Activated CD4-positive, alpha-beta T cell treated with anti-CD3 and anti-CD28 coated beads for 4 hours (primary cell): ENCODE measurements around the gene MCM5.
"Not testable (repeated sequence)": the region's sequence is repeated elsewhere in the genome, so short reads cannot be mapped to it uniquely, and the experiment has no call there.

Experiments used
- DNase-seq, 2 donors: peaks; one replicate each; pipeline ENCODE4 v3.0.0-alpha.2; 2020

The MCM5 gene

DNA sequence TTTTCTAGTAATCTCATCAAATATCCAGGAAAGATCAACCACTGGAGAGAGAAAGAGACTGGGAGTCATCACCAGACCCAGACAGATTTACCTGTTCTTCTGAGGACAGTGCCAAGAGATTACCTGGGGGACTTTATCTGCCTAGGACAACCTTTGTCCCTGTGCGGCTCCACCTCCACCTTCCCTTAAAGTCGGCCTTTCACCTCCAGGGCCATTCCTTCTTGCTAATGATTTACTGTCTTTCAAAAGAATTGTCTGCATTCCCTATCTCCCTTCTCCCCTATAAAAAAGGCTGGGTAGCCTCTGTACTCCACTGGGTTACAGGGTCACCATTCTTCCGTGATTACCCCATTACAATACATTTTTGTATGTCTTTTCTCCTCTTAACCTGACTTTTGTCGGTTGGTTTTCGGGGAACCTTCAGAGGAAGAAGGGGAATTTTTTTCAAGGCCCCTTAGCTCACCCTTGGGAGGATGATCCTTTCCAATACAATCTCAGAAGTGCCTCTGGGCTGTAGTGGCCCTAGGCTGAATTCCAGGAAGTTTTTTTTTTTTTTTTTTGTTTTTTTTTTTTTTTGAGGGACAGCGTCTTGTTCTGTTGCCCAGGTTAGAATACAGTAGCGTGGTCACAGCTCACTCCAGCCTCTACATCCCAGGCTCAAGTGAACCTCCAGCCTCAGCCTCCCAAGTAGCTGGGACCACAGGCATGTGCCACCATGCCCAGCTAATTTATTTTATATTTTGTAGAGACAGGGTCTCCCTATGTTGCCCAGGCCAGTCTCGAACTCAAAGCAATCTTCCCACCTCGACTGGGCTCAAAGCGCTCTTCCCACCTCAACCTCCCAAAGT lies 20.6 kb upstream of the MCM5 start:
- no peak for DNase-seq

DNA sequence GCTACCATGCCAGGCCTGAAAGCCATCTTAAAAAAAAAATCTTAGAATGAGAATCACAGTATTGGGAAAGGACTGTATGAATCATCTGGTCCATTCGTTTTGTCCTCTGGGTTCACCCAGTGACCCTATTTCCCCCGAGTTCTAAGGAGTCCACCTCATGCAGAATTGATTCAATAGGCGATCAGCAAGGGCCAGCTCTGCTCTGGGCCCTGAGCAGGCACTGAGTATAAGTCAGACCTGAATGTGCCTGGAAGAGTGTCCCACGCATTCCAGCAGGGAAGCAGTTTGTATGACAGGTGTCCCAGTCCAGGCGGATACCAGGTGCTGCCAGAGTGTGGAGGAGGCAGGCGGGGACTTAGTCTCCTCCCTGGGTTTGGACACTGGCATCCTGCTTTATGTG lies 19.9 kb upstream of the MCM5 start:
- no peak for DNase-seq

DNA sequence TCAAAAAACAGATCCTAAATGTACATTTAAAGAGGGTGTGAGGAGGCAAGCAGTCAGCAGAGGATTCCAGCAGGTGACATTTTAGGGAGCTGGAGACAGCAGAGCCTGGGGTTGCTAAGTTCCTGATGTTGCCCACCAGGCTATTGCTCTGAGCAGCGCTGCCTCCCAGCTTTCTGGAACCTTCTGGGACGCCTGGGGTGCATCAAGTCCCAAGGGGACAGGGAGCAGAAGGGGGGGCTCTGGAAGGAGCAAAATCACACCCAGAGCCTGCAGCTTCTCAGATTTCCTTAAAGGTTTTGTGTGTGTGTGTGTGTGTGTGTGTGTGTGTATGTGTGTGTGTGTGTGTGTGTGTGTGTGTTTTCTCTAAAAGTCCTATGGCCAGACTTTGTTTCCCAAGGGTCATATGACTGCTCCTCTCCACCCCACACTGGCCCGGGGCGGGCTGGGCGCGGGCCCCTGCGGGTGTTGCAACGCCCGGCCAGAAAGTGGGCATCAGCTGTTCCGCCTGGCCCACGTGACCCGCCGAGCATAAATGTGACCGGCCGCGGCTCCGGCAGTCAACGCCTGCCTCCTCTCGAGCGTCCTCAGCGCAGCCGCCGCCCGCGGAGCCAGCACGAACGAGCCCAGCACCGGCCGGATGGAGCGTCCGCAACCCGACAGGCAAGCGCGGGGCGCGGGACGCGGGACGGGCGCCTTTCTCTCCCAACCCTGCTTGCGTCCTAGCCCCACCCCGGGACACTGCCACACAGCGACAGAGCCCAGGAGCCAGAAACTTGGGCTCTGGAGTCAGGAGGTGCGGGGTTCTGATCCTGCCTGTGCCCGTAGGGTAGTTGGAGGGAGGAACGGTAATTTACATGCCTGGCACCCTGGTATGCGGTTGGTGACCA lies 19.2 kb upstream of the MCM5 start, which contains the start of gene HMOX1:
Gene HMOX1, plus strand, starts transcription at position 560 of the 887 bp plus-strand sequence. Its CDS starts 78 bp downstream, at position 638.
- DNase-seq: peak; percentile 13 to 17

DNA sequence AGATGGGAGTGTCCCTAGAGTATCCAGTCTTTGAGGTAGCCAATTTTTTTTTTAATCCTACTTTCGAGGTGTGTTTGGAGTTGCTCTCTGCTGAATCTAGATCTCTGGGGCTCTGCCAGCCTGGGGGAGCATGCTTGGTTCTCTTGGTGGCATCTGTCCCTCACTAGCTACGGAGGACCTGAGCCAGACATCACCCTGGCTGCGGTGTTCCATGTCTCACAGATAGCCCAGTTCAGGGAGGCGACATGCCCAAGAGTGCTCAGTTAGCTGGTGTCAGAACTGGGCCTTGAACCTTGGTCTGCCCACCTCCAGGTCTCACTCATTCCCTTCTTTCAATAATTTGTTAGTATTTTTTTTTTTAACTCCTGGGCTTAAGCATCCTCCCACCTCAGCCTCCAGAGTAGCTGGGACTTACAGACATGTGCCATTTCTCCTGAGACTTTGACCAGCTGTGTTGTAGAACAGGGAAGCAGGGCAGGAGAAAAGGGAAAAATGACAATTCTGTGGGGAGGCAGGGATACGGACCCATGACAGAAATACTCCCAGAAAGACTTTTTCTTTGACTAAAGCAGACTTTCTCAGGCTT lies 18.4 kb upstream of the MCM5 start:
- DNase-seq: no peak

DNA sequence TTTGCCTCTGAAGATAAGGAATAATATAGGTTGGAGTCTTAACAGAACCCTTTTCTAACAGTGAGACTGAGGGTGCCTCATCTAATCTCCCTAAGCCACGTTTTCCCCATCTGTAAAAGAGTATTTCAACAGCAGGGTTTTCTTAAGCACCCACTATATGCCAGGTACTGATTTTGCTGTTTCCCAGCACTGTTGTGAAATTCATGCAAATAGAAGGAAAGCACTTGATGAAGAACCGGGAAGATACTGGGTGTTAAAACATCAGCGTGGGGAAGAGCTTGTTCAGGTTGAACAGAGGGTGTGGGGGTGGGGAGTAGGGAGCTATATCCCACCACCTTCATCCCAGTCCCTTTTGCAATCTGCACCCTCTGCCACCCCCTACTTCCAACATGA lies 16.3 kb upstream of the MCM5 start:
- no peak for DNase-seq

DNA sequence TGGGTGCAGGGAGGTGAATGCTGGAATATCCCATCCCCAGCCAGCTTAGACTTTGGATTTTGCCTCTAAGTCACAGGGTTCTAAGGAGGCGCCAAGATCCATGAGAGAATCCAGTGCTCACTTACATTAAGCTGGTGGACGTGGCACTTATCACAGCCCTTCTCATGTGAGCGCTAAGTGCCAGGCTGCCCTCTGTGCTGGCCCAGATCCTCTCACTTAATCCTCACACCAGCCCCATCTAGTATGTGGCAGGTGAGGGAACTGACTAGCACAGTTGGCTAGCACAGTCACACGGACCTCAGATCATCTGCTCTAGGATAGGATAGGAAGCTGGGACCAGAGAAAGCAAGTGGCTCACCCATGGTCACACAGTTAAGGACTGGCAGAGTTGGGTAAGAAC lies 15.4 kb upstream of the MCM5 start:
- no peak for DNase-seq

DNA sequence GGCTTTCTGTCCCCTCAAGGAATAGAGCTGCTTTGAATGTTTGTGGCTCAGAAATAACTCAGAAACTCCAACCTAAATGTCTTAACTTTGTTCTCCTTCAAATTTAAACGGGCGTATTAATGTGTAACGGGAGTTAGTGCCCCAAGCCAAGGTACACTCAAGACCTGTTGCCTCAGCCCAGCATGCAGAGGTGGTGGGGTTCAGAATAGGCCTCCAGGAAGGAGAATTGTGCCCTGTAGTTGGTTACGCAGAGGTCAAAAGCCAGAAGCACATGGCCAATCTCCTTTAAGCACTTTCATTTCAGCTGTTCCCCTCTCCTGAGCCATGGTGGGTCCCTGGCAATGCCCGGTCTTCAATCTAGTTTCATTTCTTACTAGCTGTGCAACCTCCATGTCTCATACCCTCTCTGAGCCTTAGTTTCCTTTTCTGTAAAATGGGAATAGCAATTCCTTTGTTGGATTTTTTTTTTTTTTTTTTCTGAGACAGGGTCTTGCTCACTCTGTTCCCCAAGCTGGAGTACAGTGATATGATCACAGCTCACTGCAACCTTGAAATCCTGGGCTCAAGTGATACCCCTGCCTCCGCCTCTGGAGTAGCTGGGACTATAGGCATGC lies 14.9 kb upstream of the MCM5 start:
- no peak for DNase-seq

DNA sequence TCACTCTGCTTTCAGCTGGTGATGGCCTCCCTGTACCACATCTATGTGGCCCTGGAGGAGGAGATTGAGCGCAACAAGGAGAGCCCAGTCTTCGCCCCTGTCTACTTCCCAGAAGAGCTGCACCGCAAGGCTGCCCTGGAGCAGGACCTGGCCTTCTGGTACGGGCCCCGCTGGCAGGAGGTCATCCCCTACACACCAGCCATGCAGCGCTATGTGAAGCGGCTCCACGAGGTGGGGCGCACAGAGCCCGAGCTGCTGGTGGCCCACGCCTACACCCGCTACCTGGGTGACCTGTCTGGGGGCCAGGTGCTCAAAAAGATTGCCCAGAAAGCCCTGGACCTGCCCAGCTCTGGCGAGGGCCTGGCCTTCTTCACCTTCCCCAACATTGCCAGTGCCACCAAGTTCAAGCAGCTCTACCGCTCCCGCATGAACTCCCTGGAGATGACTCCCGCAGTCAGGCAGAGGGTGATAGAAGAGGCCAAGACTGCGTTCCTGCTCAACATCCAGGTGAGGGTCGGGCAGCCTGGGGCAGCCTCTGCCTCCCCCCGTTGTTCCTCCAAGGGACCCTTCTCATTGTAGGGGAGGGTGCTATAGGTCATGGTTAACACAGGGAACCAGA lies 13.2 kb upstream of the MCM5 start:
- no peak for DNase-seq

DNA sequence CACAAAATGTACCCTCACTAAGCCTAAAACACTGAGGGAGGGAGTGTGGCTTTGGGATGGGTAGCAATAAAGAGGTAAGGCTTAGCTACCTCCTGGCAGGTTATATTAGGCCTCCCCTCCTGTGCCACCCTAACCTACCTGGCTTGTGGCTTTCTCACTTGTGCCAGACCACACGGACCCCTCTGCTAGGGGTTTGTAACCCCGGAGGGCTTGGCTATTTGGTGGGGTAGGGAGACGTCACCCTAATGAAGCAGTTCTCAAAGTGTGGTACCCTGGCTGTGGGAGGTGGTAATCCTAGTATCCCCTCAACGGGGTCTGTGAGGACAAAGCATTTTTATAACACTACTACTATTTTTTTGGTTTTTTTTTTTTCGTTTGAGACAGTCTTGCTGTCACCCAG lies 9.0 kb upstream of the MCM5 start:
- DNase-seq: no peak

DNA sequence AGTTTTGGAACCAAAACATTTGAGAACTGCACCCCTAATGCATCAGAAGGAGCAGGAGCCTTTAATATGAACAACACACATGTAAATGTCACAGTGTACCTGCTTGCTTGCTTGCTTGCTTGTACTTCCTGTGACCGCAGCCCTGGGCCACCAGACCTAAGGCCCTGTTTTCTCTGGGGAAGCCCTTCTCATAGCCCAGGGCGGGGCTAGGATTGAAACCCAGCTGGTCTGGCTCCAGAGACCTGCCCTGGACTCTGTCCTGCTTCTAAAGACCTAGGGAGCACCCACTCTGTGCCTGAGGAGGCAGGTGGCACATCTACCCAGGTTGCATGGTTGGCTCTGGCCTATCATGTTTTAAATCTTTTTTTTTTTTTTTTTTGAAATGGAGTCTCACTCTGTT lies 7.6 kb upstream of the MCM5 start:
- no peak for DNase-seq

DNA sequence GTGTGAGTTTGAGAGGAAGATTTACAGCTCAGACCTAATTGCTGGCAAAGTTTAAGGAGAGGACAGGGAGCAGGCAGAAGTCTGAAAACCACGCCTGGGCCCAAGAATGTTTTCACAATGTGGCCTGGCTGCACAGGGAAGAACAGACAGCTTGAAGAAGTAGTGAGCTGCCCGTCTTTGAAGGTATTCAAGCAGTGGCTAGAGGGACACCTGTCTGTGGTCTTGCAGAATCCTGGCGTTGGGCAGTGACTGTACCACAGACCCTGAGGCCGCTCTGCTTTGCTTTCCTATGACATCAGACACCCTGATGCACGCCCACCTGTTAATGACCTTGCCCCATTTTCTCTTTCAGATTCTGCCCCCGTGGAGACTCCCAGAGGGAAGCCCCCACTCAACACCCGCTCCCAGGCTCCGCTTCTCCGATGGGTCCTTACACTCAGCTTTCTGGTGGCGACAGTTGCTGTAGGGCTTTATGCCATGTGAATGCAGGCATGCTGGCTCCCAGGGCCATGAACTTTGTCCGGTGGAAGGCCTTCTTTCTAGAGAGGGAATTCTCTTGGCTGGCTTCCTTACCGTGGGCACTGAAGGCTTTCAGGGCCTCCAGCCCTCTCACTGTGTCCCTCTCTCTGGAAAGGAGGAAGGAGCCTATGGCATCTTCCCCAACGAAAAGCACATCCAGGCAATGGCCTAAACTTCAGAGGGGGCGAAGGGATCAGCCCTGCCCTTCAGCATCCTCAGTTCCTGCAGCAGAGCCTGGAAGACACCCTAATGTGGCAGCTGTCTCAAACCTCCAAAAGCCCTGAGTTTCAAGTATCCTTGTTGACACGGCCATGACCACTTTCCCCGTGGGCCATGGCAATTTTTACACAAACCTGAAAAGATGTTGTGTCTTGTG lies 6.6 kb upstream of the MCM5 start:
- DNase-seq: no peak

DNA sequence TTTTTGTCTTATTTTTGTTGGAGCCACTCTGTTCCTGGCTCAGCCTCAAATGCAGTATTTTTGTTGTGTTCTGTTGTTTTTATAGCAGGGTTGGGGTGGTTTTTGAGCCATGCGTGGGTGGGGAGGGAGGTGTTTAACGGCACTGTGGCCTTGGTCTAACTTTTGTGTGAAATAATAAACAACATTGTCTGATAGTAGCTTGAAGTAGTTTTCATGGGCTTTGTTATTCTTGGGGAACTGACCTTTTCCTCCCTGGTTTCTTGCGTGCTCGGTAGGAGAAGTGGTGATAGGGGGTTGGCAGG lies 6.0 kb upstream of the MCM5 start:
- no peak for DNase-seq

DNA sequence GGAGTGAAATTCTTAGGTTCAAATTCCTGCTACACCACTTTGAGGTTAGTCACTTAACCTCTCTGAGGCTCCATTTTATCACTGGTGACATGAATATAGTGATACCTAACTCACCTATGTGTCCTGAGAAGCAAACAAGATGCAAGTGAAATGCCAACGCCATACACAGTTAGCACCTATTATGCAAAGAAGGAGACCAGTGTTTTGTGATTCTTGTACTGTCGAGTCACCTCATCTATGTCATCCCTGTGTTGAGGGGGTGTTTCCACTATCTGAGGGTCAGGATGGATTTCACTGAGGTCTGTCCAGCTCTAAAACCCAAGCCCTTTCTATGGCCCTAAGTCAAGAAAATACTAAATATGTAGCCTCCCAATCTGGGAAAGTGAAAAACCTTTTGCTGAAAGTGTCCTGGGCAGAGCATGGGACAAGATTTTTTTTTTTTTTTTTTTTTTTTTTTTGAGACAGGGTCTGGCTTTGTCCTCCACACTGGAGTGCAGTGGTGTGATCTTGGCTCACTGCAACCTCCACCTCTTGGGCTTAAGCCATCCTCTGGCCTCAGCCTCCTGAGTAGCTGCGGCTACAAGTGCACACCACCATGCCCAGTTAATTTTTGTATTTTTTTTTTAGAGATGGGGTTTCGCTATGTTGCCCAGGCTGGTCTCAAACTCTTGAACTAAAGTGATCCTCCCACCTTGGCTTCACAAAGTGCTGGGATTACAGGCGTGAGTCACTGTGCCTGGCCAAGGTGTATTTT lies 5.0 kb upstream of the MCM5 start:
- no peak for DNase-seq

DNA sequence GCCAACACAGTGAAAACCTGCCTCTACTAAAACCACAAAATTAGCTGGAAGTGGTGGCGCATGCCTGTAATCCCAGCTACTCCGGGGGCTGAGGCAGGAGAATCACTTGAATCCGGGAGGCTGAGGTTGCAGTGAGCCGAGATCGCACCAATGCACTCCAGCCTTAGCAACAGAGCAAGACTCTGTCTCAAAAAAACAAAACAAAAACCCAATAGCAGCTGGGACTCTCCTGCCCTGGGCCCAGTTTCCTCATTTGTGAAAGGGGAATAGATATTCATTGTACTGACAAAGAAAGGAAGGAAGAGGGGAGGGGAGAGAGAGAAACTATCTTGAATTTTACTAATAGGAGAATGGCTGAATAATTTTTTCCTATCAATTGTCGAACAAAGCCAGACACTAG lies 3.3 kb upstream of the MCM5 start:
- not testable (repeated sequence) for DNase-seq

DNA sequence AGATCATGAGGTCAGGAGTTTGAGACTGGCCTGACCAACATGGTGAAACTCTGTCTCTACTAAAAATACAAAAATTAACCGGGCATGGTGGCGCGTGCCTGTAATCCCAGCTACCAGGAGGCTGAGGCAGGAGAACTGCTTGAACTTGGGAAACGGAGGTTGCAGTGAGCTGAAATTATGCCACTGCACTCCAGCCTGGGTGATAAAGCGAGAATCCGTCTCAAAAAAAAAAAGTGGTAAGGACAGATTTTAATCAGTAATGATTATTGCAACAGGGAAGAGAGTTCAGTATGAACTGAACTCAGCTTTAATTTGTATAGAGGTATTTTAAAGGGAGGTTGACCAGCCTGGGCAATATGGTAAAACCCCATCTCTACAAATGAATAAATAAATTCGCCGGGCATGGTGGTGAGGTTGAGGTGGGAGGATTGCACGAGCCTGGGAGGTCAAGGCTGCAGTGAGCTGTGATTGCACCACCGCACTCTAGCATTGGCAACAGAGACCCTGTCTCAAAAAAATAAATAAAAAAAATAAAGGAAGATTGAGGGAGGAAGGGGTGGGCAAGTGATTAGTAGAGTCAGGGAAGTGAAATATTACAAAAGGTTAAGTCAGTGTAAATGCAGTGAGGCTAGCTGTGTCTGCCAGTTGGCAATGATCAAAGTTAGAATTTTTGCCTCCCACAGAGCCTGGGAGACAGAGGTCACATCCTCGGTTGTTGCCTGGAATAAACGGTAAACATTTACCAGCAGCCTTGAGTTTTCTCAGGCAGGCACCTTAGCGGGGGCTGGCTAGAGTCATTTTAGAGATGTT lies 2.6 kb upstream of the MCM5 start:
- no peak for DNase-seq

DNA sequence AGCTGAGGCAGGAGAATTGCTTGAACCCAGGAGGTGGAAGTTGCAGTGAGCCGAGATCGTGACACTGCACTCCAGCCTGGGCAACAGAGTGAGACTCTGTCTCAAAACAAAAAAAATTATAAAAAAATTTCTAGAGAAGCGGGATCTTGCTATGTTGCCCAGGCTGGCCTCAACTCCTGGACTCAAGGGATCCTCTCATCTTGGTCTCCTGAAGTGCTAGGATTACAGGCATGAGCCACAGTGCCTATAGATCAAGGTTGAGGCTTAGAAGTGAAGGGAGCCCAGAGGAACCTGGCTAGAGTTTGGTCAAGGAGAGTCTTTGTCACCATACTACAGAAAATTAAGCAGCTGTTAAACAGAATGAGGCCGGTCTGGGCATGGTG lies 1.4 kb upstream of the MCM5 start:
- no peak for DNase-seq

DNA sequence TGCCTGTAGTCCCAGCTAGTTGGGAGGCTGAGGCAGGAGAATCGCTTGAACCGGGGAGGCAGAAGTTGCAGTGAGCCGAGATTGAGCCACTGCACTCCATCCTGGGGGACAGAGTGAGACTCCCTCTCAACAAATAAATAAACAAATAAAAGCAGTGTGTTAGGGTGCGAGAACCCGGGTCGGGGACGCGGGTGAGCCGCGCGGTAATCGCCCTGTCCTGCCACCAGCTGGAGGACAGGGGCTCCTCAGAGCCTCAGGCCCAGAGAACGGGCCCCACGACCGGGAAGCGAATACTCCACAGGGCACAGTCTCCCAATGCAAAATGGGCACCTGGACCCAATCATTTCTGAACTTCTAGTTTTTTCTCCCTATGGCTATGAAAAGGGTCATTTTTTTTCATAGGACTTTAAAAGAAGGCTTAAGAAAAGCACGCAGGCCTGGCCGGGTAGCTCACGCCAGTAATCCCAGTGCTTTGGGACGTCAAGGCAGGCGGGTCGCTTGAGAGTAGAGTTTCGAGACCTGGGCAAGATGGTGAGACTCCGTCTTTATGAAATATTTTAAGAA lies 744 bp upstream of the MCM5 start:
- no peak for DNase-seq

DNA sequence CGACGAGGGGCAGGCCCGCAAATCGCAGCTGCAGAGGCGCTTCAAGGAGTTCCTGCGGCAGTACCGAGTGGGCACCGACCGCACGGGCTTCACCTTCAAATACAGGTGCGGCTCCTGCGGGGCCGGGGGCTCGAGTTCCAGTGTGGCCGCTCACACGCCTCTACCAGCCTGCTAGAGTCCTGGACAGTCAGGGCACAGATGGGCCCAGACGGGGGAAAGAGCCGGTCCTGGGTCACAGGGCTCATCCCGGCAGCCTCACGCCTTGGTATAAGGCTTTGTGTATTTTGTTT lies 506 bp downstream of the MCM5 start:
- DNase-seq: no peak

DNA sequence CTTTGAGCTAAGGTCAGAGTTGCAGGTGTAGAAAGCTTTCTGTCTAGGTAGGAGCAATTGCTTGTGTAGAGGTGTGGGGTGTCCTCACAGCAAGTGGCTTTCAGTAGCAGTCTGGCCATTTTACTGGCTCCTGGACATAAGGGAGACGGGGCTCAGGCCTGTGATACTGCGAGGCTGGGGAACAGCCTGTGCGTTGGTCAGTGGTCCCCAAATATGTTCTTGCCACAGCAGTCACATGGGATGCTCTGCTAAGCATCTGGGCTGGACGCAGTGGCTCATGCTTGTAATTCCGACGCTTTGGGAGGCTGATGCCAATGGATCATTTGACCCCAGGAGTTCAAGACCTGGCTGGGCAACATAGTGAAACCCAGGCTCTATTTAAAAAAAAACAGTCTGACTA lies 1.9 kb downstream of the MCM5 start:
- DNase-seq: no peak

DNA sequence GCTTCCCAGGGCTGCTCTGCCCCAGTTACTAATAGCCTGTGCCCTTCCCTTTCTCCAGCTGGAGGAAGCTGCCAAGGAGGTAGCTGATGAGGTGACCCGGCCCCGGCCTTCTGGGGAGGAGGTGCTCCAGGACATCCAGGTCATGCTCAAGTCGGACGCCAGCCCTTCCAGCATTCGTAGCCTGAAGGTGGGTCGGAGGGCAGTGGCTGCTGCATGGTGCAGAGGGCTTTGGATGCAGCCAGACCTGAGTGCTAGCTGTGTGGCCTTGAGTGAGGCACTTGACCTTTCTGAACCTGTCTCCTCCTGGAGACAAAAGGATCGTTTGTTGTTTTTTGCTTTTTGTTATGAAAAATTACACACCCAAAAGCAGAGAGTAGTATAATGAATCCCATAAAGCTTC lies 3.4 kb downstream of the MCM5 start:
- no peak for DNase-seq
